Ramos (cell line): ENCODE results near the gene EPB42.
"Not testable (repeated sequence)": the region's sequence is repeated elsewhere in the genome, so short reads cannot be mapped to it uniquely, and the experiment has no call there.

ENCODE experiments used
- in situ Hi-C: fragments of 300-500 bp; cut with MboI; formaldehyde crosslinking; loops from one replicate; pipeline ENCODE4 v1.14.3; 2022; ENCODE audit warnings: low sequenced_read_pairs; ENCODE audit not compliant: unreplicated experiment

EPB42 gene

DNA sequence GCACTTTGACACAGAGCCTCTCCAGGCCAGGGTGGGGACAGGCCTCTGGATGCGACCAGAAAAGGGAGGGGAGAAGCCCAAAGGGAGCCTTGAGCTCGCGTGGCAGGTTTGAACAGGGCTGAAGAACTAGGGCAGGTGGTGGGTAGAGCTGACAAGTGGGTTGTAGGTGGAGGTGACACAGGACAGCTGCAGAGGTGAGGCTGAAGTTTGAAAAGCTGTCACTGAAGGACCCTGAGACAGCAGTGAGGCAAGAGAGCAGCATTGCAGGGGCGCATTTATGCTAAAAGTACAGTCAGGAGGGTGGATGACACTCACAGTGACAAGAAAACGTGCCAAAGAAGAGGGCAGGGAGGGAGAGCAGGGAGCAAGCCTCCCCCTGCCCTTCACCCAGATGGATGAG is 21.8 kb upstream of the EPB42 start:
- in situ Hi-C loops, result no loop called here

DNA sequence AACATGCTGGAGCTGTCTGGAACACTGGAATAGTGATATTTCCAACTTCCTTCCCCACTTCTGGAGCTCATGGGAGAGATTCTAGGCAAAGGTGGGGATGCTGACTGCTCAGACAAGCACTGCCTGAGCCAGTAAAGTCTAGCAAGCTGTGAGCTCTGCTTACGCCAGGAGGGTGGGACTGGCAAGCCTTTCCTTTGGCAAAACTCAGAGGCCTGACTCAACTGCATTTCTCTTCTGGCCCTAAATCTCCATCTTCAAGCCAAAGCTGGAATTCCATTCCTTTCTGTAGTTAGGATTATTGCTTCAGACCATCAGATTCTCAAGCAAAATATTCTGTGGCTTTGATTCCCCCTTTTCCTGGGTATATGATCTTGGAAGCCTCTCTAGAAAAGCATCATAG is 20.3 kb upstream of the EPB42 start:
- in situ Hi-C loops, result no loop called here

DNA sequence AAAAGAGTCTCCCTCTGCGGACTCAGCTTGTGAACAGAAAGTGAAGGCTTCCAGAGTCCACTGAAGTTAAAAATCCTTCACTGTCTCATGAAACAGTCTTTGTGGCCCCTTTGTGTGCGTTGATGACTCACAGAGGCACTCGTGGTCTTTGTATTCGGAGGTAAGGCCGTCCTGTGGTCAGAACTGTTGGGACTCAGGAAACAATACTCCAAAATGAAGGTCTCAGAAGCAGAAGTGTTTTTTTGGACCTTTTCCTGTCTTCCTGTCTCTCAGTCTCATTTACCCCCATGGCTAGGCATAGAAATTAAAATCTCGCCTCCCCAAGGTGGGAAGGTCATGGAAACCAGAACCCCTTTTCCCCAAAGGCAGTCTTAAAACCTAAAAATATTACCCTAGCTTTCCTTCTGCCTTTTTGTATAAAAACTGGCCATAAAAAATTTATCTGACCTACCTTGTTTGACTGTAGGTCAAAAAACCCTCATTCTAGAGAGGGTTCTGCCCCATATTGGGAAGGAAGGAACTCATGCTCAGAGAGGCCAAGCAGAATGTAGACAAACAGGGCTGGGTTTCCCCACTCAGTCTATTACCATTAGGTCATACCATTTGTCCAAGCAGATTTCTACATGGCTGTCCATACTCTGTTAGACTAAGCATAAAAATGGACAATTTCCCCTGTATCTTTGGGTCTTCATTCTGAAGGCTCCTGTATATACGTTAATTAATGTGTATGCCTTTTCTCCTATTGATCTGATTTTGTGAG is 19.1 kb upstream of the EPB42 start:
- in situ Hi-C loops, result no loop called here

DNA sequence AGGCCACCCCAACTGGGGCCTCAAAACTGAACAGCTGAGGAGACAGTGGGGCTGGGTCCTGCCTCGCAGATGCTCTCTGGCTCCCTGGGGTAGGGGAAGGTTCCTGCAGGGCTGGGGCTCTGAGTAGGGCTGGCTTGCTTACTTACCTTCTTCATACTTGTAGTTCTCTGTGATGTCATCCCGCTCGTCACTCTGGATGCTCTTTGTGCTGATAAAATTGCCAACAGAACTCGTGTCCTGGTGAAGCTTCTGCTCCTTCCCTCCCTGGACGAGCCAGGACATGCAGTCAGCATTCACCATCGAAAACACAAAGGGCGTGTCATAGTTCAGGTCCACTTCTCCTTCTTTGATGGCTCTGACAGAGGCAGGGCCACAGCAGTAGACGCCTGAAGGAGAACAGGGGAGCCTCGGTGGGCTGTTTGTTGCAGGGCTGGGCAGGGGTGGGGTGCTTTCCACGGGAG is 17.9 kb upstream of the EPB42 start:
- in situ Hi-C loops, result no loop called here

DNA sequence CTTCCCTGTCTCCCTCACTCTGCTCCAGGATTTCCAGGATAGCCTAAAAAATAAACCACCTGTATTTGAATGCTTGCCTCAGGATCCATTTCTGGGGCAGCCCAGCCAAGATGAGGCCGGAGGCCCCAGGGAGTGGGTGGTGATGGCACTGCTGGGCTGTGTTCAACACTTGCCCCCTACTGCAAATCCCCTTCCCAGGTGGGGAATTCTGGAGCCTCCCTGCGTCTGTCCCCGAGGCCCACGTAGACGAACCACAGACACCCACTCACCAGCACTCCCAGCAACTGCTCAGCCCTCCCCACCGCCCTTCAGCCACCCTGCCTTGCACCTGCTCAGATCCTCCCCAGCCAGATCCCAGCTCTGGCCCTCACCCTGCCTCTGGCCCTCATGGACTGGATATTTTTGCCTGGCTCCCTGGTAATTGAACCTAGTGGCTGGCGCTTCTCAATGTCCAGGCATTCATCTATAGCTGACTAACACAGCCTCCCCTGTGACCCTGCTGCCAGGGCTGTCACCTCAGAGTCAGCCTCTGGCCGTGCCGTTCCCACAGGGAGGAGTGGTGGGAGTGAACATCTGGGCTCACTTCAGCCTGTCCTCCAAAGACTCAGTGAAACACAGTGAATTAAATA is 17.1 kb upstream of the EPB42 start:
- in situ Hi-C loops, result no loop called here

DNA sequence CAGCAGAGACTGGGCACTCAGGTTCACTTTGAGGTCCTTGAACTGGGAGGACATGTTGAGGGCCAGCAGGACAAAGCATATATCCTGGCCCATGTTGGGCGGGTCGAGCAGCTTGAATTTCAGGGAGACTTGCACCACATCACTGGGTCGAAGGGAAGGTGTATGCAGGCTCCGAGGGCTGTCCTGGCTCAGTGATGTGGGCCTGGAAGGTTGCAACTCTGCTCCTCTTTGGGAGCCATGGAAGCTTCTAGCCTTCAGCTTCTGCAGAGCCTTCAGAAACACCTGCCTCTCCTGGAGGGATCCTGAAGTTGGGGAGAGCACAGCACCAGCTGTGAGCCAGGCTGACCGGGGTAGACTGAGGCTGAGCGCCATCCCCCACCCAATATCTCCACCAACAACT is 14.7 kb upstream of the EPB42 start:
- in situ Hi-C loops, result no loop called here

DNA sequence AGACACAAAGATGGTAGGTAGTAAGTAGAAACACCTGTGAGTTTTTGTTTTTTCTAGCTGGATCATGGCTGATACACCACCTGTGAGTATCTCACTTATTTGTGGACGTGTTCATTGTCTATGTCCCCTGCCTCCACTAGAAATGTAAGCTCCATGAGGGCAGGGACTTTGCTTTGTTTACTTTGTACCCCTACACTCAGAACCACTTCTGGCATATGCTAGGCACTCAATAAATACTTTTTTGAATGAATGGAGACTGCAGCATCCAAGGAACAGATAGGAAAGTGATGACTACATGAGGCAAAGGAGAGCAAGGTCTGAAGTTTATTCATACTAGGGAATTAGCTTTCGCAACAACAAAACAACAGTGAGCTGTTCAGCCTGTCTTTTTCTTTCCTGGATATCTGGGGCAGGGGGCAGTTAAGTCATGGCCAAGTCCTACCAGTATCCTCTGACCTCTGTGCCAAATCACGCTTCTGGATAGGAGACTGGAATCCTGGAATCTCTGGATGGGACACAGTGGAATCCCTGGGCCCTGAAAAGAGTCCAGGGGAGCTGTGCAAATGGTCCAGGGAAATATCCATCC is 11.6 kb upstream of the EPB42 start:
- in situ Hi-C loops, result no loop called here

DNA sequence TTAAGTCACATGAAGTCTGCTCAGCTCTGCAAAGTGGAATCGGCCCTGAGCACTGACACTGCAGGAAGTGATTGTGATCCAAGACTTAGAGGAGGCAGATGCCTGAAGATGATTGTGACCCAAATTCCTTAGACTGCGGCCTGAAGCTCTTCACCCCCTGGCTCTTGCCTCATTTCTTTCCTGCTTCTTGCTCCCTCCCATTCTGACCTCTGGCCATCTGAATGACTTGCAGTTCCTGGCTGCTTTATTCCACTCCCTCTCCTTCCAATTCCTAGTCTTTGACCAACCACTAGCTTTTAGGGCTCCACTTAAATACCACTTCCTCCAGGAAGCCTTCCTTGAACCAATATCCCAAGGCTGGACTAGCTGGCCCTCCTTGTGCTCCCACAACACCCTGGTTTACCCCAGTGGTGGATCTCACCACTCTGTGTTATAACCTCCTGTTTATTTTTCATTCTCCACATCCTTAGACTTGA is 9.9 kb upstream of the EPB42 start:
- in situ Hi-C loops, result no loop called here

DNA sequence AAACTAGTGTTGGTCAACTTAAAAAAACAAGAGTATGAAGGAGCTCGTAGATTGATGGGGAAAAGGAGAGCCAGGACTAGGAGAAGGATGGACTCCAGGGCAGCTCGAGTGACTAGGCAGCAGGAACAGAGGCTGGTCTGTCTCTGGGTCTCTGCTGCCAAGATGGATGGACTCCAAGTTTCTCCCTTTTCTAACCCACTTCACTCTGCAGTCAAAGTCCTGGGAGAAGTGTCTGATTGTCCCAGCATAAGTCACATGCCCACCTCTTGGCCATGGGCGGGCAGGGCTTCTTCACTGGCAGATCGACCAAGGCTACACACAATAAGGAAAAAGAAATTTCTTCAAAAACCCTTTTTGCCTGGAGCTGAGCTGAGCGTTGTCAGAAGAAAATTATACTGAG is 9.2 kb upstream of the EPB42 start:
- in situ Hi-C loops, result no loop called here

DNA sequence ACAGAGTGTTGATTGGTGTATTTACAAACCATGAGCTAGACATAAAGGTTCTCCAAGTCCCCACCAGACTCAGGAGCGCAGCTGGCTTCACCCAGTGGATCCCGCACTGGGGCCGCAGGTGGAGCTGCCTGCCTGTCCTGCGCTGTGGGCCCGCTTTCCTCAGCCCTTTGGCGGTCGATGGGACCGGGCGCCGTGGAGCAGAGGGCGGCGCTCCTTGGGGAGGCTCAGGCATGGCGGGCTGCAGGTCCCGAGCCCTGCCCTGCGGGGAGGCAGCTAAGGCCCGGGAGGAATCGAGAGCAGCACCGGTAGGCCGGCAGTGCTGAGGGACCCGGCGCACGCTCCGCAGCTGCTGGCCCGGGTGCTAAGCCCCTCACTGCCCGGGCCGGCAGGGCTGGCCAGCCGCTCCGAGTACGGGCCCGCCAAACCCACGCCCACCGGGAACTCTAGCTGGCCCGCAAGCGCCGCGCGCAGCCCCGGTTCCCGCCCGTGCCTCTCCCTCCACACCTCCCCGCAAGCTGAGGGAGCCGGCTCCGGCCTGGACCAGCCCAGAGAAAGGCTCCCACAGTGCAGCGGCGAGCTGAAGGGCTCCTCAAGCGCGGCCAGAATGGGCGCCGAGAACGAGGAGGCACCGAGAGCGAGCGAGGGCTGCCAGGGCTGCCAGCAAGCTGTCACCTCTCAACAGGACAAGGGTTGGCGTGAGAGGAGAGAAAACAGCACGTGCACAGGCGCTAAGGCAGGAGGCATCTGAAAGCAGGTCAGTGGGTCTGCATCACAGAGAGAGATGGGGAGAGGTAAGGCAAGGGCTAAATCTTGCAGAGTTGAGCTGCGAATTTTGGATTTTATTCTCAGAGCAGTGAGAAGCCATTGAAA is 5.9 kb upstream of the EPB42 start:
- in situ Hi-C loops, result no loop called here

DNA sequence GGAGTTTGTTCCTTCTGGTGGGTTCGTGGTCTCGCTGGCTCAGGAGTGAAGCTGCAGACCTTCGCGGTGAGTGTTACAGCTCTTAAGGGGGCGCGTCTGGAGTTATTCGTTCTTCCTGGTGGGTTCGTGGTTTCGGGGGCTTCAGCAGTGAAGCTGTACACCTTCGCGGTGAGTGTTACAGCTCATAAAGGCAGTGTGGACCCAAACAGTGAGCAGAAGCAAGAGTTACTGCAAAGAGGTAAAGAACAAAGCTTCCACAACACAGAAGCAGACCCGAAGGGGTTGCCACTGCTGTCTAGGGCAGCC is 5.1 kb upstream of the EPB42 start:
- in situ Hi-C loops, result not testable (repeated sequence)

DNA sequence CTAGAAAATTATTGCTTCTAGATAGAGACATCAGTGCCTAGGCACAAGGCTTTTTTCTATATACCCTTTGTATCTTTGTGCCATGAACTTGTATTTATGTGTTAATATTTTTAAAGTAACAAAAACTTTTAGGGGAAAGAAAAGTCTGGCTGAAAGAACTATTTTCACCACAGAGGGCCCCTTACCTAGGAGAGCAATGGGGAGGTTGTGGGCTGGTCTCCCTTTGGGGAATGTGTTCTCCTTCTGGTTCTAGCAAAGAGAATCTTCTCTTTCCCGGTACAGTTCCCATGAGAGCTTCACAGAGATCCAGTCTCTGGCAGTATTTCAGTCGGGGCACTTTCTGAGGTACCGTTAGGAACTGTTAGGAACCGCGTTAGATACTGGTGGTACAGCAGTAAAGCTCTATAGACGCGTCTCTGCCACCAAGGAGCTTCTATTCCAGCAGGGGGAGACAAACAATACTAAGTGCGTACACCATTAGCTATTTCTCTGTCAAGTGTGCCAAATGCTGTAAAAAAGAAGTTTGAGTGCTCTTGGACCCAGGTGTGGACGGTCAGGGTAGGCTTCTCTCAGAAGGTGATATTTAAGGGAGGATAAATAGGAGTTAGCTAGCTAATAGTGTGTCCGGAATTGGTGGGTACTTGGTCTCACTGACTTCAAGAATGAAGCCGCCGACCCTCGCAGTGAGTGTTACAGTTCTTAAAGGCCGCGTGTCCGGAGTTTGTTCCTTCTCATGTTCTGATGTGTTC is 4.6 kb upstream of the EPB42 start:
- in situ Hi-C loops, result no loop called here

DNA sequence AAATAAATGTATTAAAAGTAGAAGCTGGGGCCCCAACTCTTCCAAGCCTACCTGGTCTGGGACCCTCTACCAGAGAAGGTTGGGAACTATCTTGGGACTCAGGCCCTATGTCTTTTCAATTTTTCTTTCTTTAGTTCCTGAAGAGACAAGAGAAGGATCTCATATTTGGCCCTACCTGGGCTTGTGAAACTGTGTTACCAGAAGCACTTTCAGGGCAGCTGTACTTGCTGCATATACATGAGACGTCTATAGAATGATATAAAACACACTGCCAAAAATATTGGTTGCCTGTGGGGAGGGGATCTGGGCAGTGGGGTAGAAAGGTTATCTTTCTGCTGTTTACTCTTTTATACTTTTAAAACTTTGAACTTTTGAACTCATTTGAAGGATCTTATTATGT is 604 bp upstream of the EPB42 start:
- in situ Hi-C loops, result no loop called here

DNA sequence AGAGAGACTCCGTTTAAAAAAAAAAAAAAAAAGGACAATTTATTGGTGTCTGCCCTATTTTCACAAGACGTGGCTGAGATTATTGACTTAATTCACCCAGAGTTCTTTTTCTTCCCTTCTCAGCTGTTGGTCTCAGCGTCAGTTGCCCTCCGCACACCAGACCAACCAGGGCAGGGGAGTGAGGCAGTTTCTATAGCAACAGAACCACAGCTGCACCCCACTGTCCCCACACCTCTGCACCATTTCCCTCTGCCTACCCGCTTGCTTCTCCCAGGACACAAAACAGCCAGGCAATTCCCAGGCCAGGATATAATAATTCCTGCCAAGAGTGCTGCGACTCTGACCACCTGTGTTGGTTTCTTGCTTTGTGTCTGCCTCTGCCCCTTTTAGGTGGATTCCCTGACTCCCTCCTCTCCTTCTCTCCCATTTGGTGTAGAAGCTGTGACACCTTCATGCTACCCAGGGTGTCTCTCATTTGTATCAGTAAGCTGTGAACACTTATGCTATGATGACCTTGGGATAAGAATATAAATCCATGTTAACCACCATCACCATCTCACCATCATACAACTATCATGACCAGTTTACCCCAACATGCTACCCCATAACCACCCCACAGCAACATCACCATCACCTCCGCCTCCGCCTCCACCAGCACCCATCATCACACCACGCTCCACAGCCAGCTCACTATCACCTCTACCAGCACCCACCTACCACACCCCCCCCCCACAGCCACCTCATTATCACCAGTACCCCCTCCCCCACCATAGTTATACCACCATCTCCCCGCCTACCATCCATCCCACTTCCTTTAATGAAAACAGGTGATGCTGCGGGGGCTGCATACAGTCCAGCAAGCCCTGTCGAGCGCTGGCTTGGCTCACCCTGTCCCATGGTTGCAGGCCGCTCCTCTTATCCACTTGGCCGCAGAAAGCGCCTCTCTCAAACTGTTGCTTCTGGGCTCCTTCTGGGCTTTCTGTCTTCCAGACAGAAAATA is 589 bp downstream of the EPB42 start:
- in situ Hi-C loops, result loop anchor here (10.0 kb wide), 1 partner anchor 525 kb away; no protein-coding TSS in a partner anchor

DNA sequence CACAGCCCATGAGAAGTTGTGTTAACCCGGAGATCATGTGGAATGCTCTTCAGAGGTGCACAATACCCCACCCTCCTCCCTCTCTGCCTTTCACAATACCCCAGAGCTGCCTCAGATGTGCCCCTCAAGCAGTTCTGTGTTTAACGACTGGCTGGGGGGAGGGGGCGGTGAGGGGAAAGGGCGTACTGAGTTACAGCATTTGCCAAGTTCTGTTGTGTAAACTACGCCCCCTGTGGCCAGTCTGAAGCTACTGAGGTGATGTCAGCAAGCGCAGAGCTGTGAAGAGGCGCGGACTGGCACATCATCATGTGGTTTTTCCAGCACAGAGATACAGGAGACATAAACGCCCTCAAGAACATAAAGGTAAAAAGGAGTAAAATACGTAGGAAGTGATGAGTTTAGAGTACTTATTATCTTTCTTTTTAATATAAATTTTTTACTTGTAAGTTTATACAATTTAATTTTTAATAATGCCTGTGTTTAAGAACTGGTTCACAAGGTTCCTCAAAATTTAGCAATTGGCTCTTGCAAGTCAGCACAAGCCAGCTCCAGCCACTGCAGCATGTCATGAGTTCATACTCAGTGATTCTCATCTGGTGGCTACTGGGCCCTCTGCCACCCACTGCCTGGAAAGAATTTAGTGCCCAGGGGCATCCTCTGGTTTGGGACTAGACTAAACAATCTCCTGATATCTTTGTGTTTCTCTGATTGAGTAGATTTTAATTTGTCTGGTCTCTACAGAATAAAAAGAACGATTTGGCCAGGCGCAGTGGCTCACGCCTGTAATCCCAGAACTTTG is 1.7 kb downstream of the EPB42 start:
- in situ Hi-C loops, result loop anchor here (10.0 kb wide), 1 partner anchor 524 kb away; no protein-coding TSS in a partner anchor

DNA sequence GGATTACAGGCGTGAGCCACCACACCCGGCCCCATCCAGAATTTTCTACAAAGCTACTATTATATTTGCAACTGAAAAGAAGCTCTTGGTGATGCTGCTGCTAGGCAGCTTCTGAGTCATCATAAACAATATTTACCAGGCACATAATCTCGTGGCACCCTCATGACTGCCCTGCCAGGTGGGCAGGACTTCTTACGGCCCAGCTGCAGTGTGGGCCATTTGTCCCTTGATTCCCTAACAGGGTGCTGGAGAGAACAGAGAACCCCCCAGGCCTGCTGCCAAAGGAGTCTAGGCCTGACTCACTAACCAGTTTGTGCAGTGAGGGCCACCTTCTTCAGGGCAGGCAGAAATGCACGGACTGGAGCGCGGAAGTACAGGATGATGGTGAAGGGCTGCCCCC is 4.9 kb downstream of the EPB42 start:
- in situ Hi-C loops, result loop anchor here (10.0 kb wide), 1 partner anchor 521 kb away; no protein-coding TSS in a partner anchor

DNA sequence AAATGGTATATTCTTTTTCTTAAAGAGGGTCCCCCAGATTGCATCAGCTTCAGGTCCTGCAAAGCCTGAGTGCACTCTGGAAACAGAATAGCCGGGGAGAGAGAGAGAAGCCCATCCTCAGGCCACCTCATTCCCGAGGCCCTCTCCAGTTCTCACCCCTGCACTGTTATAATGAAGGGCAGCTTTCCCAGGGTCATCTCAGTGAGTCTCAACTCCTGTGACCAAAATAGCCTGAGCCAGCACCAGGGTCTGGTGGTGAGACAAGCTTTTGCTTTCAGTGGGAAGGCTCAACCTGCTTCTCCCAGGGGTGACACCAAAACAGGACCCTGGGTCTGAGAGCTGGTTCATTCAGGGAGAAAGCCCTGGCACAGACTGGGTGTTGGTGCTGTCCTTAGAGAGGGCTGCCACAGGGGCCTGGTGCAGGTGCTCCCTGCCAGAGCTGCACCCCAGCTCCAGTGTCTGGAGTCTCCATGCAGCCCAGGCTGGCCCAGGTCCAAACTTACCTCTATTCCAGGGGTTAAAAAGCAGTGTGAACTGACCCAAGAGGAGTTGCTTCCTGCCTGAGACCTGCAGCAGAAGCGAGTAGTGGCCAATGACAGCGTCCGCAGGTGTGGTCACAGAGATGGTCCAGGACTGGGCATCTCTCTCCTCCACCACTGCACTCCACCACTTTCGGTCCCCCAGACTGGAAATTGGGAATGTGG is 6.1 kb downstream of the EPB42 start:
- in situ Hi-C loops, result loop anchor here (10.0 kb wide), 1 partner anchor 520 kb away; no protein-coding TSS in a partner anchor
